Activated CD8-positive, alpha-beta memory T cell treated with anti-CD3 and anti-CD28 coated beads, Interleukin-2, amount 50 U/mL, for 48 hours (primary cell): ENCODE measurements around the gene TAF7.
"Not testable (repeated sequence)": the region's sequence is repeated elsewhere in the genome, so short reads cannot be mapped to it uniquely, and the experiment has no call there.

ENCODE experiments used
- DNase-seq: peaks from one replicate; pipeline ENCODE4 v3.0.0-alpha.2; 2020

The TAF7 gene, protein sequence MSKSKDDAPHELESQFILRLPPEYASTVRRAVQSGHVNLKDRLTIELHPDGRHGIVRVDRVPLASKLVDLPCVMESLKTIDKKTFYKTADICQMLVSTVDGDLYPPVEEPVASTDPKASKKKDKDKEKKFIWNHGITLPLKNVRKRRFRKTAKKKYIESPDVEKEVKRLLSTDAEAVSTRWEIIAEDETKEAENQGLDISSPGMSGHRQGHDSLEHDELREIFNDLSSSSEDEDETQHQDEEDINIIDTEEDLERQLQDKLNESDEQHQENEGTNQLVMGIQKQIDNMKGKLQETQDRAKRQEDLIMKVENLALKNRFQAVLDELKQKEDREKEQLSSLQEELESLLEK

GRCh38 chr5:141320225-141321169 is at the start of gene TAF7:
Gene TAF7 (minus strand): TSS chr5:141320784. CDS start chr5:141320044, 740 bp downstream.
- DNase-seq, result peak; percentile 94

- no peak for DNase-seq
Measured at GRCh38 chr5:141366016-141366896, 45.7 kb upstream of the TAF7 start.

DNA sequence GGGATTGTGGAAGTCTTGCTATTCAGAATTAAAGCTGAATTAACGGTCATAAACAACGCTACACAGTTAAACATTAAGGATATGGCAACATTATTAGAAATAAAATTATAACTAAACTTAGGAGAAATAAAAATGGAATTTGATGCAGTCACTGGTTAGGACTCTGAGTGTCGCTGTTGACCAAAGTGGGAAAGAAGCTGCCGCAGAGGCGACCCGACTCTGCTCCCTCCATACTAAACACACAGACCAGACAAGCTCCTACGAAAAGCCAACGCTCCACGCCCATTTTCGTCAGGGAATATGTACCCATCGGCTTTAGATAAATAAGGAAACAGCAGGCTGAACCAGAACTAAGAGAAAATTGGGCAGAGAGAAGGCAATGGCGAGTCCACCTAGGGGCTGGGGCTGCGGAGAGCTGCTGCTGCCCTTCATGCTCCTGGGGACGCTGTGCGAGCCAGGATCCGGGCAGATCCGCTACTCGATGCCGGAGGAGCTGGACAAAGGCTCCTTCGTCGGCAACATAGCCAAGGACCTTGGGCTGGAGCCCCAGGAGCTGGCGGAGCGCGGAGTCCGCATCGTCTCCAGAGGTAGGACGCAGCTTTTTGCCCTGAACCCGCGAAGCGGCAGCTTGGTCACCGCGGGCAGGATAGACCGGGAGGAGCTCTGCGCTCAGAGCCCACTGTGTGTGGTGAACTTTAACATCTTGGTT is 43.5 kb upstream of the TAF7 start, which contains the start of gene PCDHGA5:
PCDHGA5 (plus strand) TSS at position 211 of the 709 bp plus-strand sequence; CDS start at position 380, 169 bp downstream.
- DNase-seq, result no peak

DNA sequence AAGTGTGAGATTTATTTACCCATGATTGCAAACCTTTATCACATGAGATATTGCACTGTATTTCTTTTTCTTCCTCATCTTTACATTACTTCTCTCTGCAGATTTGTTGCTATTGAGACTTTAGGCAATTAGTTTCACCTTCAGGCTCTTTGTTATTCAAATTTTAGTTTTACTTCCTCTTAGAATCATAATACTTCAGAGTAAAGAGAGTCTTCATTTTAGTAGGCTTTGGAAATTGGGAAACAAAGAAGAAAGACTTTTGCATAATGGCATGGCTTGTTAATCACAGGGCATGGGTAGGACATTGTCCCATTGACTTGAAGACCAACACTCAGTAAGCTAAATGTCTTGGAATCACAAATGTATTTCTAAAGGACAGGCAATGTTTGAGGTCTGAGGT is 42.1 kb upstream of the TAF7 start:
- no peak for DNase-seq

DNA sequence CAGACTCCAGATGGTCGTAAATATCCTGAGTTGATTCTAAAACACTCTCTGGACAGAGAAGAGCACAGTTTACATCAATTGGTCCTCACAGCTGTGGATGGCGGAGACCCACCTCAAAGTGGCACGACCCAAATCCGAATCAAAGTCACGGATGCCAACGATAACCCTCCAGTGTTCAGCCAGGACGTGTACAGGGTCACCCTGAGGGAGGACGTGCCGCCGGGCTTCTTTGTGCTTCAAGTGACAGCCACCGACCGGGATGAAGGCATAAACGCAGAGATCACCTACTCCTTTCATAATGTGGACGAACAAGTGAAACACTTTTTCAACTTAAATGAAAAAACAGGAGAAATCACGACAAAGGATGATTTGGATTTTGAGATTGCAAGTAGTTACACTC is 40.1 kb upstream of the TAF7 start:
- no peak for DNase-seq

GRCh38 chr5:141359790-141360426 is 39.3 kb upstream of the TAF7 start, which contains the start of gene PCDHGB2:
Gene PCDHGB2 (plus strand): TSS chr5:141359994. CDS start chr5:141360136, 142 bp downstream.
- no peak for DNase-seq

GRCh38 chr5:141356950-141357349 is 36.4 kb upstream of the TAF7 start:
- no peak for DNase-seq

GRCh38 chr5:141356133-141356532 is 35.5 kb upstream of the TAF7 start:
- DNase-seq, result no peak

DNA sequence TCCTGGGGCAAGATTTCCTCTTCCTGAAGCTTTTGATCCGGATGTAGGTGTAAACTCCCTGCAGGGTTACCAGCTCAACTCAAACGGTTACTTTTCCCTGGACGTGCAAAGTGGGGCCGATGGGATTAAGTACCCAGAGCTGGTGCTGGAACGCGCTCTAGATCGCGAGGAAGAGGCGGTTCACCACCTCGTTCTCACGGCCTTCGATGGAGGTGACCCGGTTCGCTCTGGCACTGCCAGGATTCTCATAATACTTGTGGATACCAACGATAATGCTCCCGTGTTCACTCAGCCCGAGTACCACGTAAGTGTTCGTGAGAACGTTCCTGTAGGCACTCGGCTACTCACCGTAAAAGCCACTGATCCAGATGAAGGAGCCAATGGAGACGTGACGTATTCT is 35.1 kb upstream of the TAF7 start:
- DNase-seq, result no peak

DNA sequence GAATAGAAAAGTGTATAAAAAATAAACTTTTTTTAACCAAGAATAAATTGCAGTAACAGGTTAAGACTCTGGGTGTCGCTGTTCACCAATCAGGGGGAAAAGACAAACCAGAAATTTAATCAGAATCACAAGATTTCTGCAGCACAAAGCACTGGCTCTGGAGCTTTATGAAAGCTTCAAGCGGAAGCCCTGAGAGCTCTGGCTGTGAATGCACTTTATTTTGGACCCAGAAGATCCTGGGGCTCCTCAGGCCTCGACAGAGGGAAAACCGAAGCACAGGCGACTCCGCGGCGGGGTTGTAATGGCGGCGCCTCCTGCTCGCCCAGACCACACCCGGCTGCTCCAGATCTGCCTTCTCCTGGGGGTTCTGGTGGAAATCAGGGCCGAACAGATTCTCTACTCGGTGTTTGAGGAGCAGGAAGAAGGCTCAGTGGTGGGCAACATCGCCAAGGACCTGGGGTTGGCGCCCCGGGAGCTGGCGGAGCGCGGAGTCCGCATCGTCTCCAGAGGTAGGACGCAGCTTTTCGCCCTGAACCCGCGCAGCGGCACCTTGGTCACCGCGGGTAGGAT is 34.4 kb upstream of the TAF7 start, which contains the start of gene PCDHGA4:
PCDHGA4 (plus strand) TSS at position 122 of the 570 bp plus-strand sequence; CDS start at position 209, 87 bp downstream.
- DNase-seq, result no peak

DNA sequence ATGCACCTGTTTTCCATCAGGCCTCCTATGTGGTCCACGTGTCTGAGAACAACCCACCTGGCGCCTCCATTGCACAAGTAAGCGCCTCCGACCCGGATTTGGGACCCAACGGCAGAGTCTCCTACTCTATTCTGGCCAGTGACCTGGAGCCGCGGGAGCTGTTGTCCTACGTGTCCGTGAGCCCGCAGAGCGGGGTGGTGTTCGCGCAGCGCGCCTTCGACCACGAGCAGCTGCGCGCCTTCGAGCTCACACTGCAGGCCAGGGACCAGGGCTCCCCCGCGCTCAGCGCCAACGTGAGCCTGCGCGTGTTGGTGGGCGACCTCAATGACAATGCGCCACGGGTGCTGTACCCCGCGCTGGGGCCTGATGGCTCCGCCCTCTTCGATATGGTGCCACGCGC is 31.0 kb upstream of the TAF7 start:
- DNase-seq, result no peak

DNA sequence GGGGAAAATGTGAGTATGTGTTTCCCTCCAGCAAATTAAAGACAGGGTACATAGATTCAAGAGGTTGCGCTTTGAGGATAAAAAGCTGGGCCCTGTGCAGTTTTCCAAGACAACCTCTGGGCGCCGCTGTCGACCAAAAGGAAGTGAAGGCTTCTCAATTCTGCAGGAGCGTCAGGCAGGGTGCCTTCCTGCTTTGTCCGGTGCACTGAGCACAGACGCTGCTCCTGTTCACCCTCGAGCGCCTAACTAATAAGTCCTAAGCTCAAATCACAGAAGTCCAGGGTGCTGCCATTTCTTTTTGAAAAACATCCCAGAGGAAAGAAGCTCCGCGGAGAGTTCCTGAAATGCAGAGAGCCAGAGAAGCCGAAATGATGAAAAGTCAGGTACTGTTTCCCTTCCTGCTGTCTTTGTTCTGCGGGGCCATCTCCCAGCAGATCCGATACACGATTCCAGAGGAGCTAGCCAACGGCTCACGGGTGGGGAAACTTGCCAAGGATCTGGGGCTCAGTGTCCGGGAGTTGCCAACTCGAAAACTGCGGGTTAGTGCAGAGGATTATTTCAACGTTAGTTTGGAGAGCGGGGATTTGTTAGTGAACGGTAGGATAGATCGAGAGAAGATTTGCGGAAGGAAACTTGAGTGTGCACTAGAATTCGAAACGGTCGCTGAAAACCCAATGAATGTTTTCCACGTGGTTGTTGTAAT is 29.5 kb upstream of the TAF7 start, which contains the start of gene PCDHGB1:
PCDHGB1 (plus strand) TSS at position 183 of the 703 bp plus-strand sequence; CDS start at position 345, 162 bp downstream.
- DNase-seq, result no peak

DNA sequence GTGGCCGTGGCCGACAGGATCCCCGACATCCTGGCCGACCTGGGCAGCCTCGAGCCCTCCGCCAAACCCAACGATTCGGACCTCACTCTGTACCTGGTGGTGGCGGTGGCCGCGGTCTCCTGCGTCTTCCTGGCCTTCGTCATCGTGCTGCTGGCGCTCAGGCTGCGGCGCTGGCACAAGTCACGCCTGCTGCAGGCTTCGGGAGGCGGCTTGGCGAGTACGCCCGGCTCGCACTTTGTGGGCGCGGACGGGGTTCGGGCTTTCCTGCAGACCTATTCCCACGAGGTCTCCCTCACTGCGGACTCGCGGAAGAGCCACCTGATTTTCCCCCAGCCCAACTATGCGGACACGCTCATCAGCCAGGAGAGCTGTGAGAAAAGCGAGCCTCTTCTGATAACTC is 25.4 kb upstream of the TAF7 start:
- not testable (repeated sequence) for DNase-seq

DNA sequence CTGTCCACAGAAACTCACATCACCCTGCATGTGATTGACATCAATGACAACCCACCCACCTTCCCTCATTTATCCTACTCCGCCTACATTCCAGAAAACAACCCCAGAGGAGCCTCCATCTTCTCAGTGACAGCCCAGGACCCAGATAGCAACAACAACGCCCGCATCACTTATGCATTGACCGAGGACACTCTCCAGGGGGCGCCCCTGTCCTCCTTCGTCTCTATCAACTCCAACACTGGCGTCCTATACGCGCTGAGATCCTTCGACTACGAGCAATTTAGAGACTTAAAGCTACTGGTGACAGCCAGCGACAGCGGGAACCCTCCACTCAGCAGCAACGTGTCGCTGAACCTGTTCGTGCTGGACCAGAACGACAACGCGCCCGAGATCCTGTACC is 24.7 kb upstream of the TAF7 start:
- no peak for DNase-seq

DNA sequence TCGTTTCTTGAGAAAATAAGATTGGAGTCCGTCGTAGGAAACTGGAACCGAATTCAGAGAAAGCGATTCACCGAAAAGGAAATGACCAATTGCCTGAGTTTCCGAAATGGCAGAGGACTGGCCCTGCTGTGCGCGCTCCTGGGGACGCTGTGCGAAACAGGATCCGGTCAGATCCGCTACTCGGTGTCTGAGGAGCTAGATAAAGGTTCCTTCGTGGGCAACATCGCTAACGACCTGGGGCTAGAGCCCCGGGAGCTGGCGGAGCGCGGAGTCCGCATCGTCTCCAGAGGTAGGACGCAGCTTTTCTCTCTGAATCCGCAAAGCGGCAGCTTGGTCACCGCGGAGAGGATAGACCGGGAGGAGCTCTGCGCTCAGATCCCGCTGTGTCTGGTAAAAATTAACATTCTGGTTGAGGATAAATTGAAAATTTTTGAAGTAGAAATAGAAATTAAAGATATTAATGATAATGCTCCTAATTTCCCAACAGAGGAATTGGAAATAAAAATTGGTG is 23.4 kb upstream of the TAF7 start:
- no peak for DNase-seq

GRCh38 chr5:141343242-141343952 is 22.8 kb upstream of the TAF7 start, which contains the start of gene PCDHGA3:
Gene PCDHGA3 (plus strand): TSS chr5:141343829. CDS start chr5:141344034, 205 bp downstream.
- no peak for DNase-seq

GRCh38 chr5:141342773-141343172 is 22.2 kb upstream of the TAF7 start:
- no peak for DNase-seq

DNA sequence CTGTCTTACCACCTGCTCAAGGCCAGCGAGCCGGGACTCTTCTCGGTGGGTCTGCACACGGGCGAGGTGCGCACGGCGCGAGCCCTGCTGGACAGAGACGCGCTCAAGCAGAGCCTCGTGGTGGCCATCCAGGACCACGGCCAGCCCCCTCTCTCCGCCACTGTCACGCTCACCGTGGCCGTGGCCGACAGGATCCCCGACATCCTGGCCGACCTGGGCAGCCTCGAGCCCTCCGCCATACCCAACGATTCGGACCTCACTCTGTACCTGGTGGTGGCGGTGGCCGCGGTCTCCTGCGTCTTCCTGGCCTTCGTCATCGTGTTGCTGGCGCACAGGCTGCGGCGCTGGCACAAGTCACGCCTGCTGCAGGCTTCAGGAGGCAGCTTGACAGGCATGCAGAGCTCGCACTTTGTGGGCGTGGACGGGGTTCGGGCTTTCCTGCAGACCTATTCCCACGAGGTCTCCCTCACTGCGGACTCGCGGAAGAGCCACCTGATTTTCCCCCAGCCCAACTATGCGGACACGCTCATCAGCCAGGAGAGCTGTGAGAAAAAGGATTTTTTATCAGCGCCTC is 20.3 kb upstream of the TAF7 start:
- DNase-seq, result not testable (repeated sequence)
